MM.1S (cell line): ENCODE results near the gene RALA.

Source experiments
- CTCF ChIP-seq: fragments of 300-600 bp; sonication (generic); IDR thresholded peaks from 2 replicates; pipeline ENCODE4 v1.5.1; 2016; ENCODE audit warnings: antibody characterized with exemption, low read length, mixed read lengths
- EZH2 ChIP-seq: fragments of 300-600 bp; sonication (generic); optimal IDR thresholded peaks from 2 replicates; pipeline ENCODE3; 2017; ENCODE audit warnings: low read depth, mild to moderate bottlenecking, antibody characterized with exemption, low read length, mixed read lengths
- EZH2phosphoT487 ChIP-seq: fragments of 300-600 bp; sonication (generic); IDR thresholded peaks from 2 replicates; pipeline ENCODE4 v1.6.1; 2018; ENCODE audit warnings: antibody characterized with exemption, low read length

GRCh38 chr7:39693812-39694211, 70.4 kb downstream of the RALA start:
- TF ChIP-seq CTCF (no peak), EZH2phosphoT487 (no peak), EZH2 (no peak)
